ENCODE results near the gene ATP9B.

Gene ATP9B

DNA sequence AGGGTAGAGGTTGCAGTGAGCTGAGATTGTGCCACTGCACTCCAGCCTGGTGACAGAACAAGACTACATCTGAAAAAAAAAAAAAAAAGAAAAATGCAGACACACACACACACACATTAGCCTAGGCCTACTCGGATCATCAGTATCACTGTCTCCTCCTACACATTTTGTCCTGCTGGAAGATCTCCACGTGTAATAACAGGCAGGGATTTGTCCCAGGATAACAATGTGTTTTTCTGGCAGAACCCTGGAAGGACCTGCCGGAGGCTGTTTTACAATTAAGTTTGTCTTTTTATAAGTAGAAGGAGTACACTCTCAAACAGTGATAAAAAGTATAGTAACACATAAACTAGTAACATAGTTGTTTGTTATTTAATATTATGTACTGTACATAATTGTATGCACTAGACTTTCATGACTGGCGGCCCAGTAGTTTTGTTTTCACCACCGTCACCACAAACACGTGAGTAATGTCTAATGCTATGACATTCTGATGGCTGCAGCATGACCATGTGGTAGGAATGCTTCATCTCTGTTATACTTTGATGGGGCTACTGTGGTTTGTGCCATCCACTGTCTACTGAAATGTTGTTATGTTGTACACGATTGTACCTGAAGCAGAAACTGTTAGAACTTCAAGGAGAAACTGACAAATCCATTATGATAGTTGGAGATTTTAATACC is 130.6 kb downstream of the ATP9B start:
- DNase-seq (ENCODE audit: low read depth, low spot score), result peak; percentile 79

GRCh38 chr18:79200546-79201268 is 131.5 kb downstream of the ATP9B start:
- peak; percentile 42 for DNase-seq (ENCODE audit: low read depth, low spot score)

DNA sequence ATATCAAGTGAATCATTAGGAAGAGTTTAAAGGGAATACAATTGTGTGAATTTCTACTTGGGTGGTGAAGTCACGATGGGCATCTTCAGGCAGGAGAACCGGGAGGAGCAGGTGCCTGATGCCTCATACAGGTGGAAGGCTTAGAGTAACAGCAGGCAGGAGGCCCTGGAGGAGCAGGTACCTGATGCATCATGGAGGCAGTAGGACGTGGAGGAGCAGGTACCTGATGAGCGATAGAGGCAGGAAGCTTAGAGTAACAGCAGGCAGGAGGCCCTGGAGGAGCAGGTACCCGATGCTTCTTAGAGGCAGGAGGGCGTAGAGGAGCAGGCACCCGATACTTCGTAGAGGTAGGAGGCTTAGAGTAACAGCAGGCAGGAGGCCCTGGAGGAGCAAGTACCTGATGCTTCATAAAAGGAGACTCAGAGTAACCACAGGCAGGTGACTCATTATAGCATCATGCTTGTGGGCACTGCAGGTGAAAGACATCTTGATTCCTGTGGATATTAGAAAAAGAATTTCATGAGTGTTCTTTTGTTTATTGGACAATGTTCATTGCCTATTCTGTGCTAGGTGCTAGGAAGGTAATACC is 133.9 kb downstream of the ATP9B start:
- DNase-seq (ENCODE audit: low read depth, low spot score), result peak; percentile 41

DNA sequence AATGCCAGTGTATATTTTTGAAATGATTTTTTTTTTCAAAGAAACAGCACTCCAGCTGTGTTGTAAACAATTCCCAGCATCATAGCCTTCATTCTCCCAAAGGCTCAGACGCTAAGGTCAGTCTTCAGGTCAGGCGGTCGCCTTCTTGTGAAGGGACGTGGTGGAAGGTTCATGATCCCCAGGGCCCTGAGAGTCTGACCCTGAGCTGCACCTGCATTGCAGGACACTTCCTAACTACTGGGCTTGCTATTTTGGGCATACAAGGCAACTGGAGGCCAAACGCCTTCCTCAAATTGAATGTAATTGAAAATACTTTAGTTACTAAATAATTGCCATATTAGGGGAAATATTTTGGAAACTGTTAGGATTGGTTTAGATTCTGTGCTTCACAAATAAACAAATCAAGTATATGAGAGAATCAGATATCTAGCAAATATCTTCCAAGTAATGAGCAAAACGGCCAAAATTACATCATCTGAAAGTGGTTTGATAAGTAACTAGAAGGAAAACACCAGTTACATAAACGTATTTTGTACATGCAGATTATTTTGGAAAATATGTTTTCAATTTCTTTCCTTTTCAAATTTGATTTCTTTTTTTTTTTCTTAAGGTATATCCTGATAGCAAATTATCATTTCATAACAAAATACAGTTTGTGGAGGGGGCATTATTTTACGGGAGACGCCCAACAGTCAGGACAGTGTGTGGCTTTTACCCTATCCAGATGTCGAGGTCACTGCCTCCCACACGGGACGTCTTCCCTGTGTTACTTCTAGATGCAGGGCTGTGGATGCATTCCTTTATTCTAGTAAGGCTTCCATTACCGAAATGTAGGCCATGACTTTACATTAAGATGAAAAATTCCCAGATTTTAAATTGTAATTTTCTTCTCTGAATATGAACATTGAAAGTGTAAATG is 136.0 kb downstream of the ATP9B start:
- no peak for DNase-seq (ENCODE audit: low read depth, low spot score)

DNA sequence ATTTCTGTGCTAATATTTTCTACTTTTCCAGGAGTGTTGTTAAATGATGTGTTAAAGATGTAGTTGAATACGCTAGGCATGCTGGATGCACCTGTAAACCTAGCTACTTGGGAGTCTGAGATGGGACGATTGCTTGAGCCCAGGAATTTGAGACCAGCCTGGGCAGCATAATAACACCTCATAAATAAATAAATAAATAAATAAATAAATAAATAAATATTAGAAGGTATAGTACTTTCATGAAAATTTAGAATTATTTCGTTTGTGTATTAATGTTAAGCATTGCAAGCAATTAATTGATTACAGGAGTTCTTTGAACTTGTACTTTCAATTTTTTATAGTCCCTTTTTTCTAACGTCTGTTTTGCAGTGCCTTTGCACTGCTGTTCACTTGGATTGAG is 137.2 kb downstream of the ATP9B start:
- DNase-seq (ENCODE audit: low read depth, low spot score), result no peak

- DNase-seq (ENCODE audit: low read depth, low spot score), result no peak
Observed at GRCh38 chr18:79208906-79209305, 139.7 kb downstream of the ATP9B start.

GRCh38 chr18:79210002-79210910 is 141.1 kb downstream of the ATP9B start:
- DNase-seq (ENCODE audit: low read depth, low spot score), result no peak

GRCh38 chr18:79211844-79212243 is 142.7 kb downstream of the ATP9B start:
- DNase-seq (ENCODE audit: low read depth, low spot score), result no peak

- DNase-seq (ENCODE audit: low read depth, low spot score), result no peak
Observed at GRCh38 chr18:79214056-79214455, 144.9 kb downstream of the ATP9B start.

- DNase-seq (ENCODE audit: low read depth, low spot score), result no peak
Observed at GRCh38 chr18:79216176-79216575, 147.0 kb downstream of the ATP9B start.

- no peak for DNase-seq (ENCODE audit: low read depth, low spot score)
Observed at GRCh38 chr18:79217979-79218604, 148.9 kb downstream of the ATP9B start.

DNA sequence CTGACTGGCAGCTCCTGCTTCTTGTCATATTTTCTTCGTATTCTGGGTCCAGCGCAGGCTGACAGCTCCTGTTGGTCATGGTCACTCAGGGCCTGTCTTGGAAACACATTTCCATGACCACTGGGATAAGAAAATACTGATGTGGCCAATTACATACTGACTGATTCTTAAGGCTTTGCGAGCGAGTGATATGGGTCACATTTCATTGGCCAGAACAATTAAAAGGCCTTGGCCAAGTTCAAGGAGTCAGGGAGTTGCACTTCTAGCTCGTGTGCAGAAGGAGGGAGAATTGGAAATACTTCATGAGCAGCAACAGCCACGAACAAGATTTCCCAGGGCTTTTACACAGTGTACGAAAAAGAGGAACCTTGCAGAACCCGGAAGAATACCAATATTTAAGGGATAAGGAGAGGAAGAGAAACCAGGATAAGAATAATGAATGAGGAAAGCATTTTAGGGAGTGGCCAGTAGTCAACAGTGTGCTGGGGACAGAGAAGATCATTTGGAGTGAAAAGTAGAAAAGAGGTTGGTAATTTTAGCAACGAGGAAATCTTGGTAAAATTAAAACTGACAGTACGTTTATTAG is 149.5 kb downstream of the ATP9B start:
- no peak for DNase-seq (ENCODE audit: low read depth, low spot score)

DNA sequence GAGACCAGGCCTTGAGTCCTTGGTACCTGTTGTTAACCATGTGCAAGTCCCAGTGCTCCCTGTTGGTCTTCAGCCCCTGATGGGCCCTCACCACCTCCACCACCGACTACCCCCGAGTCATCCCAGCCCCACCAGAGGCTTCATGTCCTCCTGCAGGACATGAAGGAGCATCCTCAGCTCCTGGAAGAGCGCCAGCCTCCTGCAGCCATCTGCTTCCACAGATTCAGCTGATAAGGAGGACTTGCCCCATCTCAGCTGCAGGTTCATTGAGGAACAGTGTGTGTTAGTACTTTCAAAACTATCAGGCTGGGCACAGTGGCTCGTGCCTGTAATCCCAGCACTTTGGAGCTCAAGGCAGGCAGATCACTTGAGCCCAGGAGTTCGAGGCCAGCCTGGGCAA is 151.9 kb downstream of the ATP9B start:
- DNase-seq (ENCODE audit: low read depth, low spot score), result no peak

- no peak for DNase-seq (ENCODE audit: low read depth, low spot score)
Observed at GRCh38 chr18:79222790-79223189, 153.6 kb downstream of the ATP9B start.

GRCh38 chr18:79223431-79223830 is 154.2 kb downstream of the ATP9B start:
- no peak for DNase-seq (ENCODE audit: low read depth, low spot score)

DNA sequence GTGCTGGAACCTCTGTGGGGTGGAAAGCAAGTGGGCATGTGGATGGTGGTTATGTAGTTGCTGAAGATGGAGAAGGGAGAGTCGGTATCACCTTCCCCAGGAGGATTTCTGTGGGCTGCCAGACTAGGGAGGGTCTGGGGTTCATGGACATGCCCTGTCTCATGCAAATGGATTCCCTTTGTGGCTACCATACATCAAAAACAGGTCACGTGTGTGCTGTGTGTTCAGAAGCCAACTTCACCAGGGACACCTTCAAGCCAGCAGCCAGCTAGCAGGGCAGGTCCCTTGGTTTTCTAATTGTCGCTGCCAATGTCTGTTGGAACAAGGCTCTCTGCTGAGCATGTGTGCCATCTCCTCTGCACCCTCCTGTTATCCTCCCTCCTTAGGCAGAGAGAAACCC is 155.2 kb downstream of the ATP9B start:
- no peak for DNase-seq (ENCODE audit: low read depth, low spot score)

DNA sequence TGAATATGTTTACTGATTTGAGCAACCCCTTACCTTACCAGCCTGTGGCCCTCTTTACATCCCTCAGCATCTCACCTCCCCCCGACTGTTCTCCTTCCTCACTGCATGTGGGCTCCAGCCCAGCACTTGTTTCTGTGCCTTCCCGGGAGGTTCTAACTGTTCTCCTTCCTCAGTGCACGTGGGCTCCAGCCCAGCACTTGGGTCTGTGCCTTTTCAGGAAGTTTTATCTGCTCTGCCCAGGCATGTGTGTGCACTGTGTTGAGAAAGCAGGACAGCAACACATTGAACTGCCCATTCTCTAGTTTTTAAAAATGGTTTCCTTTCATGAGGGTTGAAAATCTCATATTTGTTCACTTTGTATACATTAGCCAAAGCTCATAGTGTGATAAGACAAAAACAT is 158.4 kb downstream of the ATP9B start:
- DNase-seq (ENCODE audit: low read depth, low spot score), result no peak

- no peak for DNase-seq (ENCODE audit: low read depth, low spot score)
Observed at GRCh38 chr18:79229431-79229830, 160.2 kb downstream of the ATP9B start.

DNA sequence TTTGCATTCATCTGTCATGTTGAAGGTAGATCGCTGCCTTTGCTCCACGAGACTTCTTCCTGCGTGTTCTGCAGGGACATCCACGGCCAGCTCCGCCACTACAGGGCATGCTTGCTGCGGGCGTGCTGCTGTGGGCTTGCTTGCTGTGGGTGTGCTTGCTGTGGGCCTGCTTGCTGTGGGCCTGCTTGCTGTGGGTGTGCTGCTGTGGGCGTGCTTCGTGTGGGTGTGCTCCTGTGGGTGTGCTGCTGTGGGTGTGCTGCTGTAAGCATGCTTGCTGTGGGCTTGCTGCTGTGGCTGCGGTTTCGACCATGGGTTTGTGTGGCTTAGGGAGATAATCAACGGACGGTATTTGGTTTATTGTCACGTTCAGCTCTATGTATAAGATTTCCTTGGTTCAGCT is 165.2 kb downstream of the ATP9B start:
- DNase-seq (ENCODE audit: low read depth, low spot score), result no peak

- DNase-seq (ENCODE audit: low read depth, low spot score), result no peak
Observed at GRCh38 chr18:79239631-79240030, 170.4 kb downstream of the ATP9B start.
